ENCODE results near the gene SLAMF8. TPM values are rescaled to one million over a fixed set of nuclear protein-coding genes. Genes with fewer than 3 reads are reported as not detected.

The SLAMF8 gene
- total RNA-seq, 1 donor = not detected

- H3K4me3 ChIP-seq (ENCODE audit: low read depth, low read length) = no peak overlapping the region
- TF ChIP-seq, protein P1, sequence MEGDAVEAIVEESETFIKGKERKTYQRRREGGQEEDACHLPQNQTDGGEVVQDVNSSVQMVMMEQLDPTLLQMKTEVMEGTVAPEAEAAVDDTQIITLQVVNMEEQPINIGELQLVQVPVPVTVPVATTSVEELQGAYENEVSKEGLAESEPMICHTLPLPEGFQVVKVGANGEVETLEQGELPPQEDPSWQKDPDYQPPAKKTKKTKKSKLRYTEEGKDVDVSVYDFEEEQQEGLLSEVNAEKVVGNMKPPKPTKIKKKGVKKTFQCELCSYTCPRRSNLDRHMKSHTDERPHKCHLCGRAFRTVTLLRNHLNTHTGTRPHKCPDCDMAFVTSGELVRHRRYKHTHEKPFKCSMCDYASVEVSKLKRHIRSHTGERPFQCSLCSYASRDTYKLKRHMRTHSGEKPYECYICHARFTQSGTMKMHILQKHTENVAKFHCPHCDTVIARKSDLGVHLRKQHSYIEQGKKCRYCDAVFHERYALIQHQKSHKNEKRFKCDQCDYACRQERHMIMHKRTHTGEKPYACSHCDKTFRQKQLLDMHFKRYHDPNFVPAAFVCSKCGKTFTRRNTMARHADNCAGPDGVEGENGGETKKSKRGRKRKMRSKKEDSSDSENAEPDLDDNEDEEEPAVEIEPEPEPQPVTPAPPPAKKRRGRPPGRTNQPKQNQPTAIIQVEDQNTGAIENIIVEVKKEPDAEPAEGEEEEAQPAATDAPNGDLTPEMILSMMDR (IDR thresholded peaks at IDR 0.05; ENCODE audit: insufficient read depth, low read depth, low read length) = no peak
- DNase-seq (ENCODE audit: low read depth) = peak; percentile 55
These were observed 55.8 kb downstream of the SLAMF8 start for GRCh38 chr1:159882527-159882862.

GRCh38 chr1:159883134-159883533, 56.5 kb downstream of the SLAMF8 start:
- TF ChIP-seq, protein P1 (IDR thresholded peaks at IDR 0.05; ENCODE audit: insufficient read depth, low read depth, low read length) = no peak
- no peak overlapping the region for H3K4me3 ChIP-seq (ENCODE audit: low read depth, low read length)
- DNase-seq (ENCODE audit: low read depth) = no peak

GRCh38 chr1:159884296-159884695, 57.6 kb downstream of the SLAMF8 start:
- DNase-seq (ENCODE audit: low read depth) = no peak
- TF ChIP-seq, protein P1 (IDR thresholded peaks at IDR 0.05; ENCODE audit: insufficient read depth, low read depth, low read length) = no peak
- H3K4me3 ChIP-seq (ENCODE audit: low read depth, low read length) = no peak overlapping the region

Small RNAs within 50 kb of the gene (small RNA-seq; reads per million reads assigned to genes)
- gene RF00570 = not detected

Other genes with a start within 250 kb of the SLAMF8 start
- not detected in 2 replicates for gene APCS, start 239.0 kb upstream of the SLAMF8 start, total RNA-seq
- gene CRP, start 112.3 kb upstream of the SLAMF8 start, total RNA-seq = not detected in 2 replicates
- 5.8 and 6.0 TPM in 2 replicates for gene DUSP23, start 45.9 kb upstream of the SLAMF8 start, total RNA-seq
- gene FCRL6, start 24.5 kb upstream of the SLAMF8 start, total RNA-seq = not detected in 2 replicates
- under 0.01 TPM in 1 of 2 replicates, not detected in the other for gene VSIG8, start 35.8 kb downstream of the SLAMF8 start, total RNA-seq
- gene CFAP45, start 73.3 kb downstream of the SLAMF8 start, total RNA-seq = 0.32 and 0.43 TPM in 2 replicates
- gene TAGLN2, start 98.6 kb downstream of the SLAMF8 start, total RNA-seq = 167 and 277 TPM in 2 replicates
- gene IGSF9, start 118.7 kb downstream of the SLAMF8 start, total RNA-seq = not detected in 2 replicates
- gene SLAMF9, start 127.4 kb downstream of the SLAMF8 start, total RNA-seq = not detected in 2 replicates
- gene PIGM, start 205.1 kb downstream of the SLAMF8 start, total RNA-seq = 4.2 and 6.0 TPM in 2 replicates
- gene KCNJ10, start 243.3 kb downstream of the SLAMF8 start, total RNA-seq = under 0.01 TPM in 1 of 2 replicates, not detected in the other